SK-N-MC (cell line): ENCODE results near the gene DIAPH1.

Source experiments
- DNase-seq: peaks from one replicate; pipeline ENCODE4 v3.0.0-alpha.2; 2011; ENCODE audit warnings: low read depth, low spot score
- H3K27ac ChIP-seq: fragments of 200-600 bp; sonication (generic); 2 replicates; pipeline ENCODE4 v1.5.1; 2016; ENCODE audit warnings: mixed run types
- H3K36me3 ChIP-seq: fragments of 200-600 bp; sonication (generic); 2 replicates; pipeline ENCODE4 v1.6.1; 2017; ENCODE audit warnings: antibody characterized with exemption, low read length, mixed read lengths; ENCODE audit not compliant: insufficient read depth
- H3K4me3 ChIP-seq: fragments of 200-600 bp; sonication (generic); 2 replicates; pipeline ENCODE4 v1.5.1; 2016
- H3K9ac ChIP-seq: fragments of 200-600 bp; sonication (generic); 2 replicates; pipeline ENCODE4 v1.8.0; 2017; ENCODE audit warnings: mixed run types, mixed read lengths; ENCODE audit not compliant: insufficient read length
- H3K9me3 ChIP-seq: fragments of 200-600 bp; sonication (generic); 2 replicates; pipeline ENCODE4 v1.6.1; 2017; ENCODE audit warnings: low read depth, mild to moderate bottlenecking, antibody characterized with exemption, low read length, moderate library complexity, mixed read lengths
- EZH2 ChIP-seq: fragments of 200-600 bp; sonication (generic); IDR thresholded peaks from one replicate; pipeline ENCODE4 v1.6.1; 2017; ENCODE audit warnings: antibody characterized with exemption
- FOXP2 ChIP-seq: optimal IDR thresholded peaks from 2 replicates; pipeline ENCODE3; 2011; ENCODE audit warnings: mild to moderate bottlenecking, moderate library complexity; ENCODE audit not compliant: insufficient read depth; ENCODE audit errors: extremely low read length, control extremely low read depth
- POLR2AphosphoS5 ChIP-seq: IDR thresholded peaks from 2 replicates; pipeline ENCODE4 v1.6.1; 2012; ENCODE audit warnings: mild to moderate bottlenecking, low read depth, low read length, borderline replicate concordance

The DIAPH1 gene

DNA sequence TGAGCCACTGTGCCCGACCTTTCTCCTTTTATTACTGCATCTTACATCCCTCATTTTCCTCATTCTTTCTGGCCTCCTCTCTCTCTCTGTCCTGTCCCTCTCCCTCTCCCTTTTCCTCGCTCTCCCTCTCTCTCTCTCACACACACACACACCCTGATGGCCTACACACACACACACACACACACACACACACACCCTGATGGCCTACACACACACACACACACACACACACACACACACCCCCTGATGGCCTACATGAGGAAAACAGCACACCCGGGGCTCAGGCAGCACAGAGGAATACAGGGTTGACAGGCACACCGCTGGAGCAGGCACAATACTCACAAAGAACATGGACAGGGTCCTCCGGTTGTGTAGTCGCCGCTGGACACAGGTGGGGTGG is 36.2 kb upstream of the DIAPH1 start:
- no peak overlapping the region for H3K9ac ChIP-seq
- no peak for DNase-seq
- H3K4me3 ChIP-seq, result no peak overlapping the region
- no peak for TF ChIP-seq POLR2AphosphoS5
- no peak for TF ChIP-seq EZH2
- TF ChIP-seq FOXP2, result no peak
- no peak overlapping the region for H3K27ac ChIP-seq
- H3K36me3 ChIP-seq, result no peaks in the 10 kb centered on the region
- H3K9me3 ChIP-seq, result no peaks in the 10 kb centered on the region

DNA sequence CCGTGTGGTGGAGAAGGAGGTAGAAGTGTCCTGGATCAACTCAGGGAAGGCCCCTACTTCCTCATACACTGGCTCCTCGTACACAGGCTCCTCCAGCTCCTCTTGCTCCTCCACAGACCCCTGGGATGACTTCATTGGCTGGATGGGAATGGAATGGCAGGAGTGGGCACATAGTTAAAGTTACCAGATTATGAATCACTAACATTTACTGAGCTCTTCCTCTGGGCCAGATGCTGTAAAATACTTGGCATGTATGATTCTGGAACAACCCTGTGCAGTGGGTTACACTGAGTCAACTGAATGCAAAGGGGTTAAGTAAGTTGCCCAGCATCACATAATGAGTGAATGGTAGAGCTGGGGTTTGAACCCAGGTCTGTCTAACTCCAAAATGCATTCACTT is 35.5 kb upstream of the DIAPH1 start:
- no peak for TF ChIP-seq FOXP2
- no peak for TF ChIP-seq POLR2AphosphoS5
- no peak overlapping the region for H3K27ac ChIP-seq
- H3K9ac ChIP-seq, result no peak overlapping the region
- H3K4me3 ChIP-seq, result no peak overlapping the region
- no peak for DNase-seq
- H3K9me3 ChIP-seq, result no peaks in the 10 kb centered on the region
- no peaks in the 10 kb centered on the region for H3K36me3 ChIP-seq

DNA sequence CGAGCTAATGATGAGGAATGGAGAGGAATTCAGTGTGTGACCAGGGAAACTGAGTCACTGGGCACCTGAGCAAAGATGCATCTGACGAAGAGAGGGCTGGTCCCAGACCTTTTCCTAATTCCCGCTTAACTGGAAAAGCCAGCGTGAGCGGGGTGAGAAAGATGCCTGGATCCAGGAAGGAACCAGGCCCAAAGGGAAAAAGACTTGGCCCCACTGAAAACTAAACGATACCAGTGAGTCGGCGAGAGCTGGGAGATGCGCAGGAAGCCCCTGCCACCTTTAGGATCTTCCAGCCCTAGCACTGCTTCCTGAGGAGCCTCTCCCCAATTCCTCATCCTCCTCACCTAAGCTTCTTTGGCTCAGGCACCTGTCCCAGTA is 32.9 kb upstream of the DIAPH1 start:
- no peak for DNase-seq
- Histone ChIP-seq H3K9ac (no peak overlapping the region), H3K4me3 (no peak overlapping the region), H3K9me3 (no peaks in the 10 kb centered on the region), H3K36me3 (no peaks in the 10 kb centered on the region), H3K27ac (no peak overlapping the region)
- TF ChIP-seq FOXP2 (no peak), EZH2 (no peak), POLR2AphosphoS5 (no peak)

DNA sequence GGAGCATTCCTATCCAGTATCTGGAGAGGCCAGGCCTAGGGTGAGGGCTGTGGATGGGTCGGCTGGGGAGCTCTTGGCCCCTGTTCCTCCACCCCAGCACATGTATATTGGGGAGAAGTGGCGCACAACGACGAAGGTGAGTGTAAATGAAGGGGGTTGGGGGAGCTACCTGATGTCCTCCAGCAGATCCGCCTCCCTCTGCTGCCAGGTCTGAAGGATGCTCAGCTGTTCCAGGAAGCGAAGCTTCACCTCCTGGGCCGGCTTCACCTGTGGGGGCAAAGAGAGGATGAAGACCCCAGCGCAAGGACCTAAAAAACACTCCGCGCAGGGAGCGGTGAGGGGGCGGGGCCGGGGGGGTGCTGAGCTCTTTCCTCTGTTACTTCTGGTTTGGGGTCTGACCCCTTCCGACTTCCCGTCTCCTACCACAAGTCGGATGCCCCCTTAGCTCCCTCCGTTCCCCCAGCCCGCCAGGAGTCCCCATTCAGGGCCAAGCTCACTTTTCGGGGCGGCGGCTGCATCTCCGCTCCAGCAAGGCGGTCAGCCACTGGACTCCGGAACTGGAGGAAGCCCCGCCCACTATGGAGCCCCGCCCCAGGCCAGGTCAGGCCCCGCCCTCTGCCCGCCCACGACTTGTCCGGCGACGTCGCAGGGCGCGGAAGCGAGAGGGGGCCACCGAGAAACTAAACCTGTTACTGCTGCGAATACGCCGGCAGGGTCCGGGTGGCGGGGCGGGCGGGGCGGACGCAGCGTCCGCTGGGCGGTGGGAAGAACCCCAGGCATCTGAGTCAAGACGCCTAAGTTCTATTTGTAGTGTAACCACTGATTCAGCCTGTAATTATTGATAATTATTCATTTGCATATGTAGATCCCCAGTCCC is 32.3 kb upstream of the DIAPH1 start, which contains the start of gene FCHSD1:
Gene FCHSD1, minus strand, starts transcription at position 568 of the 877 bp plus-strand sequence. Its CDS starts 50 bp downstream, at position 518.
- no peak within 1 kb of the TSS for H3K9ac ChIP-seq
- no peak within 1 kb of the TSS for H3K27ac ChIP-seq
- no peak for DNase-seq
- no peak within 1 kb of the TSS for H3K4me3 ChIP-seq
- no peaks in the 10 kb centered on the region for H3K9me3 ChIP-seq
- H3K36me3 ChIP-seq, result no peaks in the 10 kb centered on the region
- TF ChIP-seq POLR2AphosphoS5, result no peak
- TF ChIP-seq FOXP2, result no peak

DNA sequence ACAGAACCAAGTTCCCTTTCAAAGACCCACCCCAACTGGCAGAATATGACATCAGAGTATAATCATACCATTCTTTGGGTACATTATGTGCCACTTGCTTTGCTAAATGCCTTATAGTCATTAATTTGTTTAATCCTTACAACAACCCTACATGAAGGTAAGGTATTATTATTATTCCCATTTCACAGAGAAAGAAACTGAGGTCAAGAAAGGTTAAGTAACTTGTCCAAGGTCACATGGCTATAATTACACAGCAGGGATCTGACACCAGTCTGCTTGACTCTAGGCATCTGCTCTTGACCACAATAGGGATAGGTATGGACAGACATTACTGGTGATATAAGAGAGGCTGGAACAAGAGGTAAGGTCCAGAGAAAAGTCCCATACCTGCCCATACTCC is 31.2 kb upstream of the DIAPH1 start:
- Histone ChIP-seq H3K36me3 (no peaks in the 10 kb centered on the region), H3K9ac (no peak overlapping the region), H3K9me3 (no peaks in the 10 kb centered on the region), H3K4me3 (no peak overlapping the region), H3K27ac (no peak overlapping the region)
- DNase-seq, result no peak
- TF ChIP-seq POLR2AphosphoS5, result no peak
- TF ChIP-seq EZH2, result no peak
- TF ChIP-seq FOXP2, result no peak

DNA sequence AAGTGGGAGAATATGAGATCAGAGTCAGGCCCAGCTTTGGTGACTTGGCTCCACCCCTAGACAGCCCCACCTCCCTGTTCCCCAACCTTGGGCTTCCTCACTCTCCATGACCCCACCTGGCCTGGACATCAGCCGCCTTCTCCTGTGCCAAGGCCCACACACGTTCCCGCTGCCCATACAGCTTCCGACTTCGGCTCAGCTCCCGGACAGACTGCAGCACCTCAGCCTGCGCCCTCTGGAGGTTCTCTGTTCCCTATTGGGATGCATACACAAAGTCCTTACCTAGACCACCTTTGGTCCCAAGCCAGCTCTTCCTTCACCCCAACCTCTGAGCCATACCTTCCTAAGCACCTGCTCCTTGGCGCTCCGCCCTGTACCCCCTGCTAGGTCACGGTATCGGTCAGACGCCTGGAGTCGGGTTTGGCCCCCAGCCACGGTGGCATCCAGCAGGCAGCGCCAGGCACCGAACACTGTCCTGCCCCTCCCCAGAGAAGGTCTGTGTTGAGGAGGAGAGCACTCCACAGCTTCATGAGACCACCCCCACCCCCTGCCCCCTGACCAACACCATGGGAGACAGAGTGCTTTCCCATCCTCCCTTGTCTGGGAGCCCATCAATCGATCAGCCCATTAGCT is 30.4 kb upstream of the DIAPH1 start:
- DNase-seq, result no peak
- H3K9ac ChIP-seq, result no peak overlapping the region
- no peaks in the 10 kb centered on the region for H3K9me3 ChIP-seq
- H3K4me3 ChIP-seq, result no peak overlapping the region
- H3K36me3 ChIP-seq, result no peaks in the 10 kb centered on the region
- no peak for TF ChIP-seq POLR2AphosphoS5
- TF ChIP-seq EZH2, result no peak
- no peak for TF ChIP-seq FOXP2
- no peak overlapping the region for H3K27ac ChIP-seq

DNA sequence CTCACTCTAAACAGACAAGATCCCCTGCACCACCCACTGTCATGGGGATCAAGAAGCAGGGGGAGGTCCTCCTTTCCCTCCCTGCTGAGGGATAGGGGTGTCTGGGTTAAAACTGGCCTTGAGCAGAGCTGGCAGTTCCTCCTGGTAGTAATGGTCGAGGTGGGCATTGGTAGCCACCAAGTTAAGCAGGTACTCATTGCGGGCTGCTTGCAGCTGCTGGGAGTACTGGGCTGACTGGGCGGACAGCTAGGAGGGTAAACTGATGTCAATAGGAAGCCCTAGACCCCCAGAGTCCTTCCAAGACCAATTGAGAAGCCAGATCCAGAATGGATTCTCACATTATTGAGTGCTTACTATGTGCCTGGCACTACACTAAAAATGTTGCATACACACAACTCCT is 29.1 kb upstream of the DIAPH1 start:
- Histone ChIP-seq H3K9me3 (no peaks in the 10 kb centered on the region), H3K27ac (no peak overlapping the region), H3K9ac (no peak overlapping the region), H3K36me3 (no peaks in the 10 kb centered on the region), H3K4me3 (no peak overlapping the region)
- TF ChIP-seq EZH2, result no peak
- TF ChIP-seq POLR2AphosphoS5, result no peak
- TF ChIP-seq FOXP2, result no peak
- no peak for DNase-seq

DNA sequence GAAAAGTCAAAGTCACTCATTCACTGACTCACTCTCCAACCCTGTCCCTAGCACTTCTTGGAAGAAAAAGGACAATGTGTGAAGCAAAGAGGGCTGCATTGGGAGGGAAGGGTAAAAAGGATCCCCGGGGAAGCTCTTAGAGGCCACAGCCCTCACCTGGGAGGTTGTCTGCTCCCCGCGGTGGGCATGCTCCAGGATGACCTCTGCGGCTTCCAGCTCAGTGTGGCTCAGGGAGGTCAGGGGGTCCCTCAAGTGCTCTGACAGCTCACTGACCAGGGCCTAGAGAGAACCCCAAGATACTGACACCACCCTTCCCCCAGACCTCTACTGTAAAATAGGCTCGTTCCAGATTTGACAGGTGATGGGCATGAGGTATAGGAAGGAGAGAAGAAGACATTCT is 28.4 kb upstream of the DIAPH1 start:
- Histone ChIP-seq H3K4me3 (no peak overlapping the region), H3K9me3 (no peaks in the 10 kb centered on the region)
- no peak for DNase-seq

More for the DNA sequence above, 28.4 kb upstream of the DIAPH1 start:
- no peak overlapping the region for H3K9ac ChIP-seq
- H3K27ac ChIP-seq, result no peak overlapping the region
- TF ChIP-seq EZH2 (no peak), FOXP2 (no peak), POLR2AphosphoS5 (no peak)
- H3K36me3 ChIP-seq, result no peaks in the 10 kb centered on the region
